ENCODE data around the gene ATL3. TPM values are rescaled to one million over a fixed set of nuclear protein-coding genes. Genes with fewer than 3 reads are reported as not detected.

The ATL3 gene
- total RNA-seq, 4 donors from 2014 or later, result 10.2 to 16.5 (median 12.4) TPM

DNA sequence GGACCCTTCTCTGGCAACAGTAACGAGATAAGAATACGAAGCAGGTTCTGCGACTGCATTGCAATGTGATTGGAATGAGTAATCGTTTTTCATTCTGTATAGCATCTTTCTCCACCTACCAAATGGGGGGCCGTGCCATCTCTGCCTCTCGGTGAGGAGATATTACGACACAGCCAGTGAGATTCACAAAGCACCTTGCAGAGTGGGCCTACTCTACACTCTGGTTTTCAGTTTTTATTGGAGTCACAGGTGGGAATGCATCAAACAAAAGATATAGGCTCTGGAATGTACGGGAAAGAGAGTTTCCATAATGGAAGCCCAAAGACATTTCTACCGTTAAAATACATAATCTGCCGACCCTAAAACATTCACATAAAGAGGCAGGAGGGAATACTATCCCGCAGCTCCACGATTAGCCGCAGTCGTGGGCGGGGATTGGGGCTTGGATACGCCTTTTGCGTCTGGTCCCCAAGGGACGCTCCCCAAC lies 9.7 kb upstream of the ATL3 start:
- peak overlapping the region; percentile 97 to 99 (median 98) for H3K27ac ChIP-seq
- peak; percentile 7 for ATAC-seq

DNA sequence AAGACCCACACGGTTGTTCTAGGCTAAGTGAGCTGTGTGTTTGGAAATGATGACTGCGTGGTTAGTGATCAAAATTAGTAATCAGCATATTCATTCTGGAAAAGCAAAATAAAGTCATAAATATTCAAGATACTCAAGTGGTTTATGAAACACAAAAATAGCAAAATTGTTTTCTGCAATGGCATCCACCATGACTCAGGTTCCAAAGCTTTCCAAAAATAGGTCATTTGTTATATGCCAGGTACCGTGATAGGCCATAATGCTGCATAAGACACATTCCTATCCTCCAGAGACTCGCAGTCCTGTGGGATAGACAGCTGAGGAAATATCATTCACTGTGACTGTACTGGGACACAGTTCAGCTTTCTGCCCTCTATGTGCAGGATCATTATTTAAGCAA lies 2.4 kb upstream of the ATL3 start:
- Histone ChIP-seq H3K36me3 (no peaks in the 10 kb centered on the region), H3K27ac (peak overlapping the region; percentile 96 to 98 (median 97)), H3K4me1 (peaks cover 26 to 28% of the 10 kb centered on the region in 2 donors), H3K4me3 (no peak overlapping the region), H3K27me3 (no peaks in the 10 kb centered on the region), H3K9me3 (no peaks in the 10 kb centered on the region)
- intact Hi-C loops (cut with DNase I; ENCODE audit: low total_unique reads) (loop anchor here (10.0 kb wide), 2 partner anchors 271 to 511 kb away; partner anchors contain the start of gene STIP1), in situ Hi-C loops (cut with MboI; ENCODE audit: low sequenced_read_pairs in 4 of 4) (loop anchor here in 1 of 4 donors (10.0 kb wide), 1 partner anchor 61 kb away; no protein-coding TSS in a partner anchor)
- ATAC-seq (peak in 1 of 2 donors; percentile 29), DNase-seq (no peak)
- TF ChIP-seq CTCF (IDR thresholded peaks at IDR 0.05 in 4 of 5, conservative IDR thresholded peaks at IDR 0.05 in 1 of 5), result no peak
- no peak for TF ChIP-seq POLR2A (IDR thresholded peaks at IDR 0.05)

More for the DNA sequence above, 9.7 kb upstream of the ATL3 start:
- intact Hi-C loops (cut with DNase I; ENCODE audit: low total_unique reads), result loop anchor here (1.0 to 5.0 kb wide), 2 partner anchors 10 to 131 kb away; partner anchors contain the start of genes ATL3 and SPINDOC
- peak overlapping the region; percentile 22 to 99 (median 96) for H3K4me3 ChIP-seq
- H3K9me3 ChIP-seq, result no peaks in the 10 kb centered on the region
- in situ Hi-C loops (cut with MboI; ENCODE audit: low sequenced_read_pairs in 4 of 4), result no loop called here
- H3K36me3 ChIP-seq, result no peaks in the 10 kb centered on the region
- no peak for TF ChIP-seq POLR2A (IDR thresholded peaks at IDR 0.05)
- no peak for TF ChIP-seq CTCF (IDR thresholded peaks at IDR 0.05 in 4 of 5, conservative IDR thresholded peaks at IDR 0.05 in 1 of 5)
- no peaks in the 10 kb centered on the region for H3K27me3 ChIP-seq
- peaks cover 27 to 41% of the 10 kb centered on the region in 2 donors for H3K4me1 ChIP-seq
- no peak for DNase-seq

GRCh38 chr11:63672936-63673539 lies 1.9 kb upstream of the ATL3 start:
- Histone ChIP-seq H3K27me3 (no peaks in the 10 kb centered on the region), H3K27ac (peak overlapping the region; percentile 96 to 98 (median 97)), H3K36me3 (no peaks in the 10 kb centered on the region), H3K4me3 (no peak overlapping the region), H3K4me1 (peaks cover 31 to 33% of the 10 kb centered on the region in 2 donors), H3K9me3 (no peaks in the 10 kb centered on the region)
- no peak for ATAC-seq
- intact Hi-C loops (cut with DNase I; ENCODE audit: low total_unique reads), result loop anchor here (10.0 kb wide), 2 partner anchors 272 to 512 kb away; partner anchors contain the start of gene STIP1
- in situ Hi-C loops (cut with MboI; ENCODE audit: low sequenced_read_pairs in 4 of 4), result loop anchor here in 1 of 4 donors (10.0 kb wide), 1 partner anchor 62 kb away; no protein-coding TSS in a partner anchor
- no peak for DNase-seq
- no peak for TF ChIP-seq POLR2A (IDR thresholded peaks at IDR 0.05)
- TF ChIP-seq CTCF (IDR thresholded peaks at IDR 0.05 in 4 of 5, conservative IDR thresholded peaks at IDR 0.05 in 1 of 5), result no peak

DNA sequence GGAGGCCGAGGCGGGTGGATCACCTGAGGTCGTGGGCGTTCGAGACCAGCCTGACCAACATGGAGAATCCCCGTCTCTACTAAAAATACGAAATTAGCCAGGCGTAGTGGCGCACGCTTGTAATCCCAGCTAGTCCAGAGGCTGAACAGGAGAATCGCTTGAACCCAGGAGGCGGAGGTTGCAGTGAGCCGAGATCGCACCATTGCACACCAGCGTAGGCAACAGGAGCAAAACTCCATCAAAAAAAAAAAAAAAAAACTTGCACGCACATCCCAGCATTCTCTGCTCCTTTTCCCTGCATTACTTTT lies 934 bp upstream of the ATL3 start:
- peak overlapping the region; percentile 96 to 98 (median 97) for H3K27ac ChIP-seq
- in situ Hi-C loops (cut with MboI; ENCODE audit: low sequenced_read_pairs in 4 of 4), result loop anchor here in 1 of 4 donors (10.0 kb wide), 1 partner anchor 63 kb away; no protein-coding TSS in a partner anchor

More for the DNA sequence above, 934 bp upstream of the ATL3 start:
- Histone ChIP-seq H3K4me1 (peaks cover 40 to 42% of the 10 kb centered on the region in 2 donors), H3K4me3 (peak overlapping the region in 1 of 4 donors; percentile 92), H3K36me3 (no peaks in the 10 kb centered on the region), H3K9me3 (no peaks in the 10 kb centered on the region), H3K27me3 (no peaks in the 10 kb centered on the region)
- DNase-seq, result no peak
- ATAC-seq, result no peak
- intact Hi-C loops (cut with DNase I; ENCODE audit: low total_unique reads), result loop anchor here (10.0 kb wide), 2 partner anchors 273 to 513 kb away; partner anchors contain the start of gene STIP1
- TF ChIP-seq POLR2A (IDR thresholded peaks at IDR 0.05), result no peak

Measured in gastrocnemius medialis (tissue), 4 donors.